Central memory CD8-positive, alpha-beta T cell (primary cell): ENCODE results near the gene SH3BP5.

Experiments
- ATAC-seq: fragments of 150-1000 bp; cut with Tn5 transposase; replicated peaks from 2 replicates; pipeline ENCODE4 v1.10.0; 2022; ENCODE audit warnings: mild to moderate bottlenecking, moderate FRiP score, moderate number of reproducible peaks; ENCODE audit not compliant: poor library complexity, severe bottlenecking; ENCODE audit errors: extremely low read depth
- DNase-seq, 2 donors: peaks; one replicate each; pipeline ENCODE4 v3.0.0; 2021; ENCODE audit warnings: low spot score in 2 of 2
- H3K27ac Mint-ChIP-seq: one replicate; pipeline ENCODE4 v1.8.0; 2022; ENCODE audit warnings: low read depth, mild to moderate bottlenecking, moderate library complexity, mixed read lengths
- H3K27me3 Mint-ChIP-seq: one replicate; pipeline ENCODE4 v1.8.0; 2022; ENCODE audit warnings: mixed read lengths
- H3K36me3 Mint-ChIP-seq: one replicate; pipeline ENCODE4 v1.8.0; 2022; ENCODE audit warnings: mild to moderate bottlenecking, moderate library complexity, mixed read lengths; ENCODE audit not compliant: insufficient read depth
- H3K4me1 Mint-ChIP-seq: one replicate; pipeline ENCODE4 v1.8.0; 2022; ENCODE audit warnings: mixed read lengths
- H3K4me3 Mint-ChIP-seq: one replicate; pipeline ENCODE4 v1.8.0; 2022; ENCODE audit warnings: mild to moderate bottlenecking, moderate library complexity, mixed read lengths
- H3K9me3 Mint-ChIP-seq: one replicate; pipeline ENCODE4 v1.8.0; 2022; ENCODE audit warnings: mixed read lengths

The SH3BP5 gene

DNA sequence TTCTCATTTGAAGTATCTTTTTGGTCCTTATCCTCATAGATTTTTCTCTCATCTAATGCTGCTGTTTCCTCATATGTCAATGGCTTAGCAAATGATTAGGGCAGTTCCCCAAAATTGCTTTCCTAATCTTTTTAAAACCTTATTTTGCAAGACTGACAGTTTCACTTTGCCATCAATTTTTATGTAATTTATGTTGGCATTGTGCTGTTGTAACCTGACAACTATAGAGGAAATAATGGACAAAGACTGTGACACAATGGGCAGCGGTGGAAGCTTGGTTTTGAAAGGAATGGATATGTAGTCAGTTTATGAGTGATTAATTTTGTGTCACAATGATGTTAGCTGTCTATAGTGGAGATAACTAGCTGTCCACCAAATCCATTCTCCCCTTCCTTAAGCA lies 10.6 kb upstream of the SH3BP5 start:
- Mint-ChIP-seq H3K4me3 (no peak overlapping the region), H3K27me3 (no peaks in the 10 kb centered on the region), H3K4me1 (peaks cover 32% of the 10 kb centered on the region), H3K27ac (no peak overlapping the region), H3K36me3 (peaks cover 2% of the 10 kb centered on the region), H3K9me3 (no peaks in the 10 kb centered on the region)
- ATAC-seq (no peak), DNase-seq (no peak)

- Mint-ChIP-seq H3K27ac (peak overlapping the region; percentile 15), H3K4me3 (no peak overlapping the region), H3K36me3 (peaks cover 2% of the 10 kb centered on the region), H3K9me3 (no peaks in the 10 kb centered on the region), H3K4me1 (peaks cover 25% of the 10 kb centered on the region), H3K27me3 (no peaks in the 10 kb centered on the region)
- DNase-seq (no peak), ATAC-seq (no peak)
Observed at GRCh38 chr3:15342246-15342645, 9.9 kb upstream of the SH3BP5 start.

GRCh38 chr3:15341030-15341726 lies 8.8 kb upstream of the SH3BP5 start:
- Mint-ChIP-seq H3K36me3 (peaks cover 2% of the 10 kb centered on the region), H3K27ac (no peak overlapping the region), H3K4me1 (peaks cover 15% of the 10 kb centered on the region), H3K4me3 (no peak overlapping the region), H3K27me3 (no peaks in the 10 kb centered on the region), H3K9me3 (no peaks in the 10 kb centered on the region)
- DNase-seq = no peak
- ATAC-seq = no peak

GRCh38 chr3:15339786-15340215 lies 7.4 kb upstream of the SH3BP5 start:
- Mint-ChIP-seq H3K27ac (no peak overlapping the region), H3K4me1 (peaks cover 7% of the 10 kb centered on the region), H3K9me3 (no peaks in the 10 kb centered on the region), H3K27me3 (no peaks in the 10 kb centered on the region), H3K36me3 (peaks cover 2% of the 10 kb centered on the region), H3K4me3 (no peak overlapping the region)
- no peak for ATAC-seq
- no peak for DNase-seq

GRCh38 chr3:15339001-15339400 lies 6.6 kb upstream of the SH3BP5 start:
- no peaks in the 10 kb centered on the region for H3K9me3 Mint-ChIP-seq
- DNase-seq = no peak
- no peaks in the 10 kb centered on the region for H3K27me3 Mint-ChIP-seq
- no peak for ATAC-seq
- peaks cover 6% of the 10 kb centered on the region for H3K36me3 Mint-ChIP-seq
- H3K4me3 Mint-ChIP-seq = no peak overlapping the region
- no peak overlapping the region for H3K27ac Mint-ChIP-seq
- peaks cover 7% of the 10 kb centered on the region for H3K4me1 Mint-ChIP-seq

DNA sequence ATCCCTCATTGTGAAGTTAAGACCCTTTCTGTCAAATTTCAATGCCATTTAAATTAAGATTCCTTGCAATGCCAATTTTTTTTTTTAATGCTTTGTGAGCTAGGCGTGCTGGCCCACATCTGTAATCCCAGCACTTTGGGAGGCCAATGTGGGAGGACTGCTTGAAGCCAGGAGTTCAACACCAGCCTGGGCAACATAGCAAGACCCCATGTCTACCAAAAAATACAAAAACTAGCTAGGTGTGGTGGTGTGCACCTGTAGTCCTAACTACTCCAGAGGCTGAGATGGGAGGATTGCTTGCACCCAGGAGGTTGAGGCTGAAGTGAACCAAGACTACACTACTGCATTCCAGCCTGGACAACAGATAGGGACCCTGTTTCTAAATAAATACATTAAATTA lies 5.6 kb upstream of the SH3BP5 start:
- H3K27me3 Mint-ChIP-seq = no peaks in the 10 kb centered on the region
- DNase-seq (no peak), ATAC-seq (no peak)
- no peak overlapping the region for H3K4me3 Mint-ChIP-seq
- peaks cover 7% of the 10 kb centered on the region for H3K4me1 Mint-ChIP-seq
- no peaks in the 10 kb centered on the region for H3K9me3 Mint-ChIP-seq
- H3K27ac Mint-ChIP-seq = no peak overlapping the region
- H3K36me3 Mint-ChIP-seq = peaks cover 6% of the 10 kb centered on the region

DNA sequence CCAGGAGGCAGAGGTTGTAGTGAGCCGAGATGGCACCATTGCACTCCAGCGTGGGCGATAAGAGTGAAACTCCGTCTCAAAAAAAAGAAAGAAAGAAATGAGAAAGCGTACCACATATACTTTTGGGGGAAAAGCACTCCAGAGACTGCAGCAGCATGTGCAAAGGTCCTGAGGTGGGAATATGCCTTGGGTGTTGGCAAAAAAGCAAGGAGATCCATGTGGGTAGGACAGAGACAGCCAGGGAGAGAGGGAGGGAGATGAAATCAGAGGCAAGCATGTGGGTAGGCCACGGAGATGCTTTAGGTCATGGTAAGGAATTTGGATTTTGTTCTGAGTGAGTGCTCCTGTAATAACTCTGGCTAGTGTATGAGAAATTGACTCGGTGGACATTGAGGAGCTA lies 3.7 kb upstream of the SH3BP5 start:
- H3K4me3 Mint-ChIP-seq = no peak overlapping the region
- H3K4me1 Mint-ChIP-seq = peaks cover 19% of the 10 kb centered on the region
- no peak overlapping the region for H3K27ac Mint-ChIP-seq
- H3K9me3 Mint-ChIP-seq = no peaks in the 10 kb centered on the region
- H3K36me3 Mint-ChIP-seq = peaks cover 11% of the 10 kb centered on the region
- ATAC-seq (no peak), DNase-seq (no peak)
- H3K27me3 Mint-ChIP-seq = no peaks in the 10 kb centered on the region

DNA sequence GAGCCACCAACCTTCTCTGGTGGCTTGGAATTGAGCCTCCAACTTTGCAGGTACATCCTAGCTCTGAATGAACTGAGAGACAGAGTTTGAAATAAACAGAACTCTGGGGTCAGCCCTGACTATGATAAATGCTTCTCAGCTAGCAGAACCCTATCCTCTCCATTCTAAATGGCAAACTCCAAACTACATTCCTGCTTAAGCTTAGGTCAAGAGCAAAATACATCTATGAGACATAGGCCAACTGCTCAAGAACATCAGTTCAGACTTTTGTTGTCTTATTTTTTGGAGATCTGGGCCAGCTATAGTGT lies 1.5 kb upstream of the SH3BP5 start:
- H3K4me1 Mint-ChIP-seq = peaks cover 31% of the 10 kb centered on the region
- H3K36me3 Mint-ChIP-seq = peaks cover 13% of the 10 kb centered on the region
- DNase-seq (no peak), ATAC-seq (no peak)
- H3K9me3 Mint-ChIP-seq = no peaks in the 10 kb centered on the region
- no peak overlapping the region for H3K27ac Mint-ChIP-seq
- H3K4me3 Mint-ChIP-seq = no peak overlapping the region
- no peaks in the 10 kb centered on the region for H3K27me3 Mint-ChIP-seq

- Mint-ChIP-seq H3K4me3 (peak overlapping the region; percentile 94), H3K9me3 (no peaks in the 10 kb centered on the region), H3K4me1 (peaks cover 37% of the 10 kb centered on the region), H3K36me3 (peaks cover 15% of the 10 kb centered on the region), H3K27ac (peak overlapping the region; percentile 91), H3K27me3 (no peaks in the 10 kb centered on the region)
- DNase-seq = no peak
- ATAC-seq = no peak
Observed at GRCh38 chr3:15333099-15333955, 941 bp upstream of the SH3BP5 start.

GRCh38 chr3:15331606-15332404 lies 581 bp downstream of the SH3BP5 start:
- H3K4me1 Mint-ChIP-seq = peaks cover 49% of the 10 kb centered on the region
- H3K27ac Mint-ChIP-seq = peak overlapping the region; percentile 91
- ATAC-seq (peak; percentile 53), DNase-seq (peak in 1 of 2 donors; percentile 14)
- peak overlapping the region; percentile 94 for H3K4me3 Mint-ChIP-seq
- H3K36me3 Mint-ChIP-seq = peaks cover 20% of the 10 kb centered on the region
- no peaks in the 10 kb centered on the region for H3K27me3 Mint-ChIP-seq
- H3K9me3 Mint-ChIP-seq = no peaks in the 10 kb centered on the region

GRCh38 chr3:15331072-15331605 lies 1.2 kb downstream of the SH3BP5 start:
- H3K4me1 Mint-ChIP-seq = peaks cover 52% of the 10 kb centered on the region
- DNase-seq (no peak), ATAC-seq (no peak)
- peak overlapping the region; percentile 91 for H3K27ac Mint-ChIP-seq
- H3K27me3 Mint-ChIP-seq = no peaks in the 10 kb centered on the region
- peaks cover 21% of the 10 kb centered on the region for H3K36me3 Mint-ChIP-seq
- no peaks in the 10 kb centered on the region for H3K9me3 Mint-ChIP-seq
- peak overlapping the region; percentile 94 for H3K4me3 Mint-ChIP-seq

DNA sequence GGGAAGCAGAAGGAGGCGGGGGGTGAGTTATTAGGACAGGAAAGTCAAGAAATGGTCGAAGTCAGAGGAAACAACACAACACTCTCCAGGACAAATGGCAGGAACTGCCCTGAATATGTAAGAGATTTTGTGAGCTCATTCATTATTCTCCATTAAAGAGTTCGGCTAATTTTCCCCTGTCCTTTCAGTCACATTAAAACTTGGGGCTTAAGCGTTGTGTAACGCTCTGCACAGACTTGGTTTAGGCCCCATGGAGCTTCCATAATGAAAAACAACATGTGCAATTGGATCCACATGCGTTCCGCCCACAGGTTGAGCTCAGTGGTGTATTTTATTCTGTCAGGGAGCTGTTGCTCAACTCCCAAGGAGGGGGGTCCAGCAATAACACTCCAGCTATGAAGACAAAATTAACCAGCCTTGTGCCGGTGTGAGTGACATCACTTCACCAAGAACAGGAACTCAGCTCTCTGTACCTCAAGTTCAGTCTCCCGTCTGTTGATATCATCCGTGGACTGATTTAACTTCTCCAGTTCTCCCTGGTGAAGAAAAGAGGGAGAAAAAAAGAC lies 2.3 kb downstream of the SH3BP5 start:
- no peak overlapping the region for H3K27ac Mint-ChIP-seq

More for the DNA sequence above, 2.3 kb downstream of the SH3BP5 start:
- Mint-ChIP-seq H3K36me3 (peaks cover 31% of the 10 kb centered on the region), H3K4me1 (peaks cover 63% of the 10 kb centered on the region), H3K27me3 (no peaks in the 10 kb centered on the region), H3K9me3 (no peaks in the 10 kb centered on the region), H3K4me3 (peak overlapping the region; percentile 94)
- ATAC-seq (no peak), DNase-seq (no peak)
